Measurements from ENCODE around the gene SYT2. TPM values are rescaled to one million over a fixed set of nuclear protein-coding genes. Genes with fewer than 3 reads are reported as not detected.

SYT2 gene
- total RNA-seq, 1 experiment from 2014 or later = 0.69 TPM

DNA sequence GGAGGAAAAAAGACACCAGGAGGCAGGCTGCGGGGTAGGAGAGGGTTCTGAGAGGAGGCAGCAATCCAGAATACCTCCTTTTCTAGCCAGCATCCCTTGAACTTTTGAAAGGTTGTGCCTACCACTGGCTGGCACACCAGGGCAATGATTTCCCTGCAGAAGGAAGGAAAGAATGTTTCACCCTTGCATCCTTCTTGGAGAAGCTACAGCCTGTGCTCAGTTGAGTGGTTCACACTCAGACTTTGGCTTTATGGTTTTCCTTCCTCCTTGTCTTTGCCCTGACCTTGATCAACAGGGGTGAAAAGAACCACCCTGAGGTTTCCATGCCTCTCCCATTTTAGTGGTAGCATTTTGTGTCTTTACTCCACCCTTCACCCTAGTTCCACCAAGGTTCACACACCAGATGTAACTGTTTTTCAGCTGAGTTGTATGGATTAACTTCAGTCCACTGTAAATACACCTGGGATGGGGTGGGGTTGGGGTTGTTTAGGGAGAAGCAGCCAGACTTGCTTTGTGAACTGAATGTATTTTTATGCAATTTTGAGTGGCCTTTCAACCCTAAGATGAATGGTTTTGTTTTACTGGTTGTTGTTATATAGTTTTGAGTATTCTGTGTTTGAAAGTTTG lies 122.3 kb downstream of the SYT2 start:
- intact Hi-C loops (cut with micrococcal nuclease; ENCODE audit: unreplicated experiment) = no loop called here
- DNase-seq (ENCODE audit: low spot score) = no peak
- peaks cover 20% of the 10 kb centered on the region for H3K4me1 ChIP-seq (ENCODE audit: insufficient read depth, low read length, poor library complexity, severe bottlenecking)
- no peak overlapping the region for H3K27ac ChIP-seq (ENCODE audit: low read depth, low read length, poor library complexity, severe bottlenecking)
- no peaks in the 10 kb centered on the region for H3K27me3 ChIP-seq (replicated peaks; ENCODE audit: insufficient read depth, low read depth, low read length, poor library complexity)
- TF ChIP-seq CTCF (conservative IDR thresholded peaks at IDR 0.05; ENCODE audit: low read depth, low read length) (no peak), EZH2 (IDR thresholded peaks at IDR 0.05; ENCODE audit: borderline replicate concordance, low read depth, low read length, poor library complexity, severe bottlenecking) (no peak)
- CTCF ChIA-PET = no interaction called here
- no peak overlapping the region for H3K4me3 ChIP-seq (ENCODE audit: low read depth, low read length, poor library complexity, severe bottlenecking)
- no peaks in the 10 kb centered on the region for H3K36me3 ChIP-seq (ENCODE audit: insufficient read depth, low read length, poor library complexity, severe bottlenecking)
- no TSS peak for BruUV-seq (replicated peaks)
- no peaks in the 10 kb centered on the region for H3K9me3 ChIP-seq (ENCODE audit: low read depth, low read length, poor library complexity, severe bottlenecking)
- POLR2A ChIA-PET (ENCODE audit: low non-redundant PET) = no interaction called here

- H3K27ac ChIP-seq (ENCODE audit: low read depth, low read length, poor library complexity, severe bottlenecking) = peak overlapping the region; percentile 71
- CTCF ChIA-PET = no interaction called here
- intact Hi-C loops (cut with micrococcal nuclease; ENCODE audit: unreplicated experiment) = no loop called here
Measured at GRCh38 chr1:202586871-202587270, 123.4 kb downstream of the SYT2 start.

DNA sequence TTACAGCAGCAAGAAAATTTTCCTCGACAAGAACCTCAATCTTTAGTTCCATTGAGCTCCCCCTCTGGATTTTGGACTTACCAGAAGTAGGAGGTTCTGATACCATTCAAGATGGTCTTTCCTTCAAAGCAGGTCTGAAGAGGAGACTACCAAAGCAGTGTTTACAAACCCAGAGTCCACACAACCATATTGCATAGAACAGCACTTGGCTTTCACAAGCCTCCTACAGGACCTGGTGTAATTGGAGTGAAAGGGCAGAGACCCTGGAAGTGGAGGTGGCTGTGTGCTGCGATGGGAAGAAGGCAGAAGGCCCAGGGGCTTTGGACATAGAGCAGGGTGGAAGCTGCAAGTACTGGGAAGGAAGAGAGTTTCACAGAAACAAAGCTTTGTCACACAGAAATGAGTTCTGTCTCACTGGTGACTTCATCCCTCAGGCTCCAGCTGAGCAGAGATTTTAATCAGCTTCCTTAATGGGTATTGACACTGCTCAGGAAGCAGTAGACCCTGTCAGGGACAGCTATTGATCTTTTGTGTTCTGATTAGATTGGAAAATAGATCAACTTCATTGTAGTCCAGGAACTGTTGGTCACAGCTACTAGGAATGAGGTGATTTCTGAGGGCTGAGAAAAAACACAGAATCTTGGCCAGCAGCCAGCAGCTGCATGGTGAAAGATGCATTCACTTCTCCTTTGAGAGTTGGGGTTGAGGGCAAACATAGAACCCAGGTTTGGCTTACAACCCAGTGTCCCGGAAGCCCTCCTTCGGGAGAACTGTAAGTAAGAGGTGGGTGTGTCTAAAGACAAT lies 124.0 kb downstream of the SYT2 start:
- H3K27ac ChIP-seq (ENCODE audit: low read depth, low read length, poor library complexity, severe bottlenecking) = peak overlapping the region; percentile 71
- intact Hi-C loops (cut with micrococcal nuclease; ENCODE audit: unreplicated experiment) = no loop called here
- H3K27me3 ChIP-seq (replicated peaks; ENCODE audit: insufficient read depth, low read depth, low read length, poor library complexity) = no peaks in the 10 kb centered on the region
- ChIA-PET POLR2A (ENCODE audit: low non-redundant PET) (no interaction called here), CTCF (no interaction called here)
- TF ChIP-seq EZH2 (IDR thresholded peaks at IDR 0.05; ENCODE audit: borderline replicate concordance, low read depth, low read length, poor library complexity, severe bottlenecking) (no peak), CTCF (conservative IDR thresholded peaks at IDR 0.05; ENCODE audit: low read depth, low read length) (no peak)
- peaks cover 23% of the 10 kb centered on the region for H3K4me1 ChIP-seq (ENCODE audit: insufficient read depth, low read length, poor library complexity, severe bottlenecking)
- no peak overlapping the region for H3K4me3 ChIP-seq (ENCODE audit: low read depth, low read length, poor library complexity, severe bottlenecking)
- BruUV-seq (replicated peaks) = no TSS peak
- DNase-seq (ENCODE audit: low spot score) = peak; percentile 64
- no peaks in the 10 kb centered on the region for H3K36me3 ChIP-seq (ENCODE audit: insufficient read depth, low read length, poor library complexity, severe bottlenecking)
- no peaks in the 10 kb centered on the region for H3K9me3 ChIP-seq (ENCODE audit: low read depth, low read length, poor library complexity, severe bottlenecking)

More at GRCh38 chr1:202586871-202587270, 123.4 kb downstream of the SYT2 start:
- Histone ChIP-seq H3K4me1 (ENCODE audit: insufficient read depth, low read length, poor library complexity, severe bottlenecking) (peaks cover 20% of the 10 kb centered on the region), H3K9me3 (ENCODE audit: low read depth, low read length, poor library complexity, severe bottlenecking) (no peaks in the 10 kb centered on the region), H3K4me3 (ENCODE audit: low read depth, low read length, poor library complexity, severe bottlenecking) (no peak overlapping the region), H3K27me3 (replicated peaks; ENCODE audit: insufficient read depth, low read depth, low read length, poor library complexity) (no peaks in the 10 kb centered on the region), H3K36me3 (ENCODE audit: insufficient read depth, low read length, poor library complexity, severe bottlenecking) (no peaks in the 10 kb centered on the region)
- no TSS peak for BruUV-seq (replicated peaks)
- POLR2A ChIA-PET (ENCODE audit: low non-redundant PET) = no interaction called here
- DNase-seq (ENCODE audit: low spot score) = no peak
- TF ChIP-seq CTCF (conservative IDR thresholded peaks at IDR 0.05; ENCODE audit: low read depth, low read length) = no peak
- no peak for TF ChIP-seq EZH2 (IDR thresholded peaks at IDR 0.05; ENCODE audit: borderline replicate concordance, low read depth, low read length, poor library complexity, severe bottlenecking)

Data from A673 (cell line).